A673 (cell line): ENCODE data around the gene TRPM8. TPM values are rescaled to one million over a fixed set of nuclear protein-coding genes. Genes with fewer than 3 reads are reported as not detected.

Source experiments
- BruUV-seq: library from RNA; stranded (reverse); fragments of 400-500 nt; replicated peaks from 2 replicates; lab custom pipeline; 2021; lab: Mats Ljungman, UMichigan
- CTCF ChIA-PET: fragments of 300-600 bp; sonication (Branson Sonifier 250); formaldehyde crosslinking; loops from one replicate; lab custom pipeline; 2022; ENCODE audit warnings: antibody characterized with exemption; lab: Charles Lee
- POLR2A ChIA-PET: fragments of 300-600 bp; sonication (Branson Sonifier 250); formaldehyde crosslinking; loops from one replicate; lab custom pipeline; 2022; ENCODE audit warnings: antibody characterized with exemption; ENCODE audit not compliant: low non-redundant PET; lab: Charles Lee
- DNase-seq: peaks from one replicate; pipeline ENCODE4 v3.0.0-alpha.2; 2015; ENCODE audit warnings: low spot score
- H3K27ac ChIP-seq: fragments of 200-600 bp; sonication (generic); 2 replicates; pipeline ENCODE4 v1.5.1; 2016; ENCODE audit warnings: mixed run types, low read depth, mild to moderate bottlenecking, mixed read lengths, antibody characterized with exemption, low read length; ENCODE audit not compliant: poor library complexity, severe bottlenecking
- H3K27me3 ChIP-seq: fragments of 200-600 bp; sonication (generic); replicated peaks from 2 replicates; pipeline ENCODE4 v1.6.1; 2017; ENCODE audit warnings: mixed run types, low read depth, mild to moderate bottlenecking, mixed read lengths, antibody characterized with exemption, low read length; ENCODE audit not compliant: insufficient read depth, poor library complexity
- H3K36me3 ChIP-seq: fragments of 200-600 bp; sonication (generic); 2 replicates; pipeline ENCODE4 v1.6.1; 2016; ENCODE audit warnings: mixed run types, mild to moderate bottlenecking, mixed read lengths, antibody characterized with exemption, low read length; ENCODE audit not compliant: insufficient read depth, poor library complexity, severe bottlenecking
- H3K4me1 ChIP-seq: fragments of 200-600 bp; sonication (generic); 2 replicates; pipeline ENCODE4 v1.6.1; 2017; ENCODE audit warnings: mixed run types, mild to moderate bottlenecking, mixed read lengths, antibody characterized with exemption, low read length; ENCODE audit not compliant: insufficient read depth, poor library complexity, severe bottlenecking
- H3K4me3 ChIP-seq: fragments of 200-600 bp; sonication (generic); 2 replicates; pipeline ENCODE4 v1.5.1; 2016; ENCODE audit warnings: low read depth, mixed run types, mild to moderate bottlenecking, mixed read lengths, low read length; ENCODE audit not compliant: poor library complexity, severe bottlenecking
- H3K9me3 ChIP-seq: fragments of 200-600 bp; sonication (generic); 2 replicates; pipeline ENCODE4 v1.6.1; 2016; ENCODE audit warnings: mixed run types, low read depth, mild to moderate bottlenecking, mixed read lengths, antibody characterized with exemption, low read length; ENCODE audit not compliant: poor library complexity, severe bottlenecking
- CTCF ChIP-seq: fragments of 300-800, 200-600 bp; sonication (generic); conservative IDR thresholded peaks from 2 replicates; pipeline ENCODE4 v1.5.1; 2017; ENCODE audit warnings: low read depth, mild to moderate bottlenecking, antibody characterized with exemption, low read length, moderate library complexity, mixed read lengths
- EZH2 ChIP-seq: fragments of 200-600 bp; sonication (generic); IDR thresholded peaks from 2 replicates; pipeline ENCODE4 v1.6.1; 2017; ENCODE audit warnings: borderline replicate concordance, low read depth, mild to moderate bottlenecking, mixed read lengths, antibody characterized with exemption, low read length; ENCODE audit not compliant: poor library complexity, severe bottlenecking
- intact Hi-C: fragments of 100-400 bp; cut with micrococcal nuclease; formaldehyde crosslinking; loops from one replicate; pipeline ENCODE4 v1.10.0; 2022; ENCODE audit not compliant: unreplicated experiment
- total RNA-seq: library from RNA; stranded (reverse); gene quantifications from 2 replicates; pipeline ENCODE4 v1.2.3, GENCODE V29; 2021

TRPM8 gene
- total RNA-seq, 1 experiment from 2014 or later = 8.9 TPM

GRCh38 chr2:234047361-234047760, 130.2 kb downstream of the TRPM8 start:
- no peaks in the 10 kb centered on the region for H3K4me1 ChIP-seq
- no peak for TF ChIP-seq EZH2
- no peak for TF ChIP-seq CTCF
- ChIA-PET CTCF (no interaction called here), POLR2A (no interaction called here)
- DNase-seq = no peak
- H3K4me3 ChIP-seq = no peak overlapping the region
- no peaks in the 10 kb centered on the region for H3K9me3 ChIP-seq
- no peak overlapping the region for H3K27ac ChIP-seq
- no peaks in the 10 kb centered on the region for H3K36me3 ChIP-seq
- intact Hi-C loops = no loop called here
- BruUV-seq = no TSS peak
- H3K27me3 ChIP-seq = peaks cover 51% of the 10 kb centered on the region

- Histone ChIP-seq H3K27me3 (peaks cover 51% of the 10 kb centered on the region), H3K27ac (no peak overlapping the region), H3K4me1 (no peaks in the 10 kb centered on the region), H3K4me3 (no peak overlapping the region), H3K9me3 (no peaks in the 10 kb centered on the region), H3K36me3 (no peaks in the 10 kb centered on the region)
- TF ChIP-seq EZH2 = no peak
- no peak for TF ChIP-seq CTCF
- POLR2A ChIA-PET = no interaction called here
- no peak for DNase-seq
- intact Hi-C loops = no loop called here
- BruUV-seq = no TSS peak
- CTCF ChIA-PET = no interaction called here
These were observed 130.9 kb downstream of the TRPM8 start for GRCh38 chr2:234048049-234048448.

DNA sequence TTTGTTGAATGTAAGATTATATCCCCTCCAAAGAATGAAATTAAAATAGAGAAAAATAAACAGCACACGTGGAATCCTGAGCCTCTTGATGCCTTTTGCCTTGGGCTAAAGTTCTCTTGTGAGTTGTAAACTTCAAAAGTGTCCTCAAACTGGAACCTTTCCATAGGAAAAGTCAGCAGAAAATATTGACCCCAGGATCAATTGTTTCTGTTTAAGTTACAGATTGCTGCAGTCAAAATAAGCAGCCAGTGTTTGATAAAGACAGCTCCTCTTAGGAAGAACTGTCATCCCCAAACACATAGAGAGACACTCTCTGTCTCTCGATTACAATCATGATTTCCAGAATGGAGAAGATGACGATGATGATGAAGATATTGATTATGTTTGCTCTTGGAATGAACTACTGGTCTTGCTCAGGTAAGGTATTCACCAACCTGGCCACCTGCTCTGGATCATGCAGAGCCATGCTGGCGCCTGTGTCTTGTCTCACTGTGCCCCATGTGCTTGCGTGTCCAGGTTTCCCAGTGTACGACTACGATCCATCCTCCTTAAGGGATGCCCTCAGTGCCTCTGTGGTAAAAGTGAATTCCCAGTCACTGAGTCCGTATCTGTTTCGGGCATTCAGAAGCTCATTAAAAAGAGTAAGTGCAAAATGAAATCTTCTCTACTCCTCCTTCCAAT, 133.4 kb downstream of the TRPM8 start, which contains the start of gene SPP2:
SPP2 (plus strand) TSS at position 248 of the 681 bp plus-strand sequence; CDS start at position 333, 85 bp downstream.
- H3K9me3 ChIP-seq = no peaks in the 10 kb centered on the region
- H3K4me1 ChIP-seq = no peaks in the 10 kb centered on the region
- peaks cover 47% of the 10 kb centered on the region for H3K27me3 ChIP-seq
- H3K36me3 ChIP-seq = no peaks in the 10 kb centered on the region
- TF ChIP-seq EZH2 (no peak), CTCF (no peak)
- no peak within 1 kb of the TSS for H3K27ac ChIP-seq
- no TSS peak for BruUV-seq
- no peak for DNase-seq
- POLR2A ChIA-PET = no interaction called here
- no peak within 1 kb of the TSS for H3K4me3 ChIP-seq
- CTCF ChIA-PET = no interaction called here
- intact Hi-C loops = no loop called here
